ENCODE data around the gene PODXL2.

The PODXL2 gene

GRCh38 chr3:127660621-127661251 is 31.8 kb downstream of the PODXL2 start:
- no peak for DNase-seq

GRCh38 chr3:127661600-127661999 is 32.6 kb downstream of the PODXL2 start:
- DNase-seq = no peak

- no peak for DNase-seq
These were observed 33.0 kb downstream of the PODXL2 start for GRCh38 chr3:127662001-127662469.

GRCh38 chr3:127663151-127663550 is 34.2 kb downstream of the PODXL2 start:
- no peak for DNase-seq

GRCh38 chr3:127665165-127665564 is 36.2 kb downstream of the PODXL2 start:
- no peak for DNase-seq

GRCh38 chr3:127665586-127665985 is 36.6 kb downstream of the PODXL2 start:
- DNase-seq = no peak

GRCh38 chr3:127666676-127667075 is 37.7 kb downstream of the PODXL2 start:
- DNase-seq = no peak

- DNase-seq = no peak
These were observed 38.2 kb downstream of the PODXL2 start for GRCh38 chr3:127667119-127667681.

- no peak for DNase-seq
These were observed 39.9 kb downstream of the PODXL2 start for GRCh38 chr3:127668906-127669305.

GRCh38 chr3:127669541-127670228 is 40.7 kb downstream of the PODXL2 start:
- no peak for DNase-seq

GRCh38 chr3:127670229-127670559 is 41.2 kb downstream of the PODXL2 start:
- DNase-seq = no peak

GRCh38 chr3:127670761-127671522 is 42.0 kb downstream of the PODXL2 start:
- DNase-seq = no peak

GRCh38 chr3:127671523-127672428 is 42.8 kb downstream of the PODXL2 start:
- peak; percentile 31 to 33 for DNase-seq

- DNase-seq = peak; percentile 87 to 89
These were observed 43.6 kb downstream of the PODXL2 start, which contains the start of gene ABTB1 for GRCh38 chr3:127672429-127673190. Gene ABTB1 (plus strand): TSS chr3:127672952. CDS start chr3:127673026, 74 bp downstream.

GRCh38 chr3:127673191-127674100 is 44.5 kb downstream of the PODXL2 start:
- DNase-seq = peak; percentile 50 to 58

GRCh38 chr3:127674101-127674721 is 45.2 kb downstream of the PODXL2 start:
- DNase-seq = no peak

- DNase-seq = no peak
These were observed 45.8 kb downstream of the PODXL2 start for GRCh38 chr3:127674790-127675189.

GRCh38 chr3:127675651-127676391 is 46.8 kb downstream of the PODXL2 start:
- no peak for DNase-seq

- no peak for DNase-seq
These were observed 47.5 kb downstream of the PODXL2 start for GRCh38 chr3:127676456-127676855.
